LNCAP (cell line): ENCODE measurements around the gene ADAM17.

ENCODE experiments used
- CTCF ChIP-seq: fragments of 450-650 bp; IDR thresholded peaks from 2 replicates; pipeline ENCODE4 v1.5.1; 2017; ENCODE audit warnings: mild to moderate bottlenecking

Gene ADAM17

GRCh38 chr2:9525266-9525665, 30.4 kb downstream of the ADAM17 start:
- TF ChIP-seq CTCF = no peak

GRCh38 chr2:9524291-9524690, 31.3 kb downstream of the ADAM17 start:
- TF ChIP-seq CTCF = no peak

GRCh38 chr2:9519250-9519649, 36.4 kb downstream of the ADAM17 start:
- TF ChIP-seq CTCF = no peak

GRCh38 chr2:9518780-9519179, 36.9 kb downstream of the ADAM17 start:
- no peak for TF ChIP-seq CTCF

- TF ChIP-seq CTCF = no peak
Measured at GRCh38 chr2:9518163-9518562, 37.5 kb downstream of the ADAM17 start.

- TF ChIP-seq CTCF = no peak
Measured at GRCh38 chr2:9517118-9517782, 38.4 kb downstream of the ADAM17 start.

- TF ChIP-seq CTCF = no peak
Measured at GRCh38 chr2:9508931-9509330, 46.7 kb downstream of the ADAM17 start.

GRCh38 chr2:9498210-9498609, 57.4 kb downstream of the ADAM17 start:
- TF ChIP-seq CTCF = no peak
